Activated naive CD4-positive, alpha-beta T cell treated with anti-CD3 and anti-CD28 coated beads, Interleukin-2, amount 10 ng/mL, durations not matched to agents 7 days and 5 days (primary cell): Measurements from ENCODE around the gene FAM174C.
A peak's percentile ranks its signal among the peaks of the same experiment; 100 is the strongest.
"Not testable (repeated sequence)": the region's sequence is repeated elsewhere in the genome, so short reads cannot be mapped to it uniquely, and the experiment has no call there.

Source experiments
- CTCF ChIA-PET: fragments of 350-600 bp; sonication (Branson Sonifier 250); formaldehyde crosslinking; loops from one replicate; lab custom pipeline; 2021; ENCODE audit warnings: antibody characterized with exemption; lab: Charles Lee
- DNase-seq: peaks from one replicate; pipeline ENCODE4 v3.0.0-alpha.2; 2020
- H3K27ac Mint-ChIP-seq: one replicate; pipeline ENCODE4 v1.8.0; 2021; ENCODE audit warnings: mild to moderate bottlenecking, moderate library complexity, mixed read lengths
- H3K27me3 Mint-ChIP-seq: one replicate; pipeline ENCODE4 v1.8.0; 2021; ENCODE audit warnings: mild to moderate bottlenecking, mixed read lengths
- H3K36me3 Mint-ChIP-seq: one replicate; pipeline ENCODE4 v1.8.0; 2021; ENCODE audit warnings: mixed read lengths
- H3K4me1 Mint-ChIP-seq: one replicate; pipeline ENCODE4 v1.8.0; 2021; ENCODE audit warnings: mixed read lengths
- H3K4me3 Mint-ChIP-seq: one replicate; pipeline ENCODE4 v1.8.0; 2021; ENCODE audit warnings: mild to moderate bottlenecking, moderate library complexity, mixed read lengths
- H3K9me3 Mint-ChIP-seq: one replicate; pipeline ENCODE4 v1.8.0; 2021; ENCODE audit warnings: mixed read lengths

The FAM174C gene

GRCh38 chr19:1292419-1293151, 17.3 kb downstream of the FAM174C start:
- no peak overlapping the region for H3K27ac Mint-ChIP-seq
- peaks cover 4% of the 10 kb centered on the region for H3K4me1 Mint-ChIP-seq
- H3K9me3 Mint-ChIP-seq: no peaks in the 10 kb centered on the region
- H3K27me3 Mint-ChIP-seq: peaks cover 80% of the 10 kb centered on the region
- no peaks in the 10 kb centered on the region for H3K36me3 Mint-ChIP-seq
- no peak overlapping the region for H3K4me3 Mint-ChIP-seq
- CTCF ChIA-PET: no interaction called here
- no peak for DNase-seq

- Mint-ChIP-seq H3K27ac (no peak overlapping the region), H3K27me3 (peaks cover 73% of the 10 kb centered on the region), H3K36me3 (no peaks in the 10 kb centered on the region), H3K4me1 (peaks cover 4% of the 10 kb centered on the region), H3K4me3 (no peak overlapping the region), H3K9me3 (no peaks in the 10 kb centered on the region)
- DNase-seq: no peak
- CTCF ChIA-PET: no interaction called here
These were observed 18.7 kb downstream of the FAM174C start for GRCh38 chr19:1293782-1294604.

GRCh38 chr19:1294688-1295087, 19.4 kb downstream of the FAM174C start:
- no peaks in the 10 kb centered on the region for H3K9me3 Mint-ChIP-seq
- H3K27me3 Mint-ChIP-seq: peaks cover 66% of the 10 kb centered on the region
- CTCF ChIA-PET: no interaction called here
- H3K36me3 Mint-ChIP-seq: no peaks in the 10 kb centered on the region
- H3K4me1 Mint-ChIP-seq: peaks cover 4% of the 10 kb centered on the region
- DNase-seq: no peak
- no peak overlapping the region for H3K27ac Mint-ChIP-seq
- no peak overlapping the region for H3K4me3 Mint-ChIP-seq

- Mint-ChIP-seq H3K4me1 (peaks cover 4% of the 10 kb centered on the region), H3K9me3 (no peaks in the 10 kb centered on the region), H3K4me3 (no peak overlapping the region), H3K27me3 (peaks cover 59% of the 10 kb centered on the region), H3K36me3 (no peaks in the 10 kb centered on the region), H3K27ac (no peak overlapping the region)
- DNase-seq: peak; percentile 66
- CTCF ChIA-PET: no interaction called here
These were observed 20.1 kb downstream of the FAM174C start for GRCh38 chr19:1295169-1296012.

- no peaks in the 10 kb centered on the region for H3K36me3 Mint-ChIP-seq
- no peak for DNase-seq
- peaks cover 58% of the 10 kb centered on the region for H3K27me3 Mint-ChIP-seq
- H3K9me3 Mint-ChIP-seq: no peaks in the 10 kb centered on the region
- CTCF ChIA-PET: no interaction called here
- H3K27ac Mint-ChIP-seq: no peak overlapping the region
- H3K4me1 Mint-ChIP-seq: peaks cover 4% of the 10 kb centered on the region
- H3K4me3 Mint-ChIP-seq: no peak overlapping the region
These were observed 20.7 kb downstream of the FAM174C start for GRCh38 chr19:1296078-1296477.

GRCh38 chr19:1296575-1297271, 21.4 kb downstream of the FAM174C start:
- no peaks in the 10 kb centered on the region for H3K9me3 Mint-ChIP-seq
- CTCF ChIA-PET: no interaction called here
- H3K27ac Mint-ChIP-seq: no peak overlapping the region
- H3K27me3 Mint-ChIP-seq: peaks cover 58% of the 10 kb centered on the region
- H3K4me3 Mint-ChIP-seq: no peak overlapping the region
- H3K36me3 Mint-ChIP-seq: no peaks in the 10 kb centered on the region
- no peak for DNase-seq
- H3K4me1 Mint-ChIP-seq: peaks cover 4% of the 10 kb centered on the region

- H3K36me3 Mint-ChIP-seq: no peaks in the 10 kb centered on the region
- H3K27me3 Mint-ChIP-seq: peaks cover 48% of the 10 kb centered on the region
- H3K4me1 Mint-ChIP-seq: peaks cover 4% of the 10 kb centered on the region
- CTCF ChIA-PET: no interaction called here
- DNase-seq: no peak
- no peak overlapping the region for H3K27ac Mint-ChIP-seq
- no peak overlapping the region for H3K4me3 Mint-ChIP-seq
- H3K9me3 Mint-ChIP-seq: no peaks in the 10 kb centered on the region
These were observed 22.9 kb downstream of the FAM174C start for GRCh38 chr19:1298235-1298634.

GRCh38 chr19:1299801-1300200, 24.5 kb downstream of the FAM174C start:
- peaks cover 33% of the 10 kb centered on the region for H3K27me3 Mint-ChIP-seq
- H3K9me3 Mint-ChIP-seq: no peaks in the 10 kb centered on the region
- CTCF ChIA-PET: no interaction called here
- no peak for DNase-seq
- H3K36me3 Mint-ChIP-seq: no peaks in the 10 kb centered on the region
- H3K4me1 Mint-ChIP-seq: peaks cover under 1% of the 10 kb centered on the region
- no peak overlapping the region for H3K4me3 Mint-ChIP-seq
- H3K27ac Mint-ChIP-seq: no peak overlapping the region

- Mint-ChIP-seq H3K9me3 (no peaks in the 10 kb centered on the region), H3K27me3 (peaks cover 24% of the 10 kb centered on the region), H3K36me3 (no peaks in the 10 kb centered on the region), H3K4me1 (no peaks in the 10 kb centered on the region), H3K27ac (no peak overlapping the region), H3K4me3 (no peak overlapping the region)
- CTCF ChIA-PET: no interaction called here
- DNase-seq: no peak
These were observed 25.6 kb downstream of the FAM174C start for GRCh38 chr19:1300744-1301490.

- Mint-ChIP-seq H3K36me3 (no peaks in the 10 kb centered on the region), H3K27me3 (peaks cover 10% of the 10 kb centered on the region), H3K9me3 (no peaks in the 10 kb centered on the region), H3K4me3 (no peak overlapping the region), H3K4me1 (no peaks in the 10 kb centered on the region), H3K27ac (no peak overlapping the region)
- DNase-seq: no peak
- CTCF ChIA-PET: no interaction called here
These were observed 27.4 kb downstream of the FAM174C start for GRCh38 chr19:1302533-1303239.

GRCh38 chr19:1304197-1304924, 29.0 kb downstream of the FAM174C start:
- no peaks in the 10 kb centered on the region for H3K4me1 Mint-ChIP-seq
- no peak overlapping the region for H3K27ac Mint-ChIP-seq
- CTCF ChIA-PET: no interaction called here
- H3K4me3 Mint-ChIP-seq: no peak overlapping the region
- no peak for DNase-seq
- peaks cover 4% of the 10 kb centered on the region for H3K27me3 Mint-ChIP-seq
- no peaks in the 10 kb centered on the region for H3K36me3 Mint-ChIP-seq
- H3K9me3 Mint-ChIP-seq: no peaks in the 10 kb centered on the region

GRCh38 chr19:1305354-1305753, 30.0 kb downstream of the FAM174C start:
- H3K9me3 Mint-ChIP-seq, H3K4me3 Mint-ChIP-seq, H3K36me3 Mint-ChIP-seq, CTCF ChIA-PET, H3K27me3 Mint-ChIP-seq, H3K4me1 Mint-ChIP-seq, H3K27ac Mint-ChIP-seq, DNase-seq: not testable (repeated sequence)
